Cardiac muscle cell (in vitro differentiated cells and primary cell): Measurements from ENCODE around the gene TTC28. TPM values are rescaled to one million over a fixed set of nuclear protein-coding genes. Genes with fewer than 3 reads are reported as not detected.

Source experiments
- DNase-seq, 2 donors: peaks; one replicate each; pipeline versions ENCODE4 v3.0.0 to v3.0.0-alpha.2; 2010 to 2017; ENCODE audit warnings: low read depth in 1 of 2, low spot score in 1 of 2
- H3K27ac ChIP-seq: fragments of 200-600 bp; sonication (generic); 2 replicates; pipeline ENCODE4 v1.5.1; 2016
- H3K27me3 ChIP-seq: fragments of 200-600 bp; sonication (generic); 2 replicates; pipeline ENCODE4 v1.6.0; 2016; ENCODE audit warnings: control low read depth
- H3K36me3 ChIP-seq: fragments of 200-600 bp; sonication (generic); 2 replicates; pipeline ENCODE4 v1.5.1; 2016; ENCODE audit warnings: control low read depth
- H3K4me1 ChIP-seq: fragments of 200-600 bp; sonication (generic); 2 replicates; pipeline ENCODE4 v1.8.1; 2017; ENCODE audit warnings: low read depth, mild to moderate bottlenecking, mixed run types
- H3K4me3 ChIP-seq: fragments of 200-600 bp; sonication (generic); 2 replicates; pipeline ENCODE4 v1.5.1; 2016; ENCODE audit warnings: mild to moderate bottlenecking
- H3K9me3 ChIP-seq: fragments of 200-600 bp; sonication (generic); 2 replicates; pipeline ENCODE4 v1.5.1; 2017; ENCODE audit warnings: low read depth, mild to moderate bottlenecking, control low read depth
- polyA plus RNA-seq: library from polyadenylated mRNA; unstranded; fragments of >200 nt; fragmentation: Nextera tagmentation; extraction: Ambion mirVana; gene quantifications from 2 replicates; pipeline ENCODE4 v1.2.1, GENCODE V29; 2016
- total RNA-seq: library from RNA; depleted of rRNA; stranded (reverse); fragments of >200 nt; gene quantifications from 2 replicates; pipeline ENCODE4 v1.2.3, GENCODE V29; 2016
- TF ChIP-seq, protein P1 (sequence below): IDR thresholded peaks from 2 replicates; pipeline ENCODE4 v1.5.1; 2012; ENCODE audit warnings: low read depth, mild to moderate bottlenecking, low read length

The TTC28 gene
- total and polyA plus RNA-seq, 2 experiments from 2014 or later = 27.3 to 109 TPM

DNA sequence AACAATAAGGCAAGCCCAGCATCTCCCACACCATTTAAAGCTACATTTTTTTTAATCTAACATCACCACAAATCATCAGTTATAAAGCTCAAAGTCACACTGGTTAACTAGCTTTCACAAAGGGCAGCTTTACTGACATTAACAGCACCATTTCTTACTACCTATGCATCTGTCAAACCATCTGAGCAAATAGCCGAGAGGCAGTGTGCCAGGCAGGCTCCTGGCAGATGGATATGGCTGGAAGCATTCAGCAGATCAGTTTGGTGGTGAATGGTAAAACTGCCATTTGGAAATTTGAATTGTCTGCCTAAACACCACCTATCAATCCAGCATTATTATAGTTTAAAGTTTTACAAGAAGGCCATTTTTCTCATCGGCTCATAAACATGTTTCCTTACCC, 131.2 kb downstream of the TTC28 start:
- H3K27ac ChIP-seq = no peak overlapping the region
- TF ChIP-seq, protein P1, sequence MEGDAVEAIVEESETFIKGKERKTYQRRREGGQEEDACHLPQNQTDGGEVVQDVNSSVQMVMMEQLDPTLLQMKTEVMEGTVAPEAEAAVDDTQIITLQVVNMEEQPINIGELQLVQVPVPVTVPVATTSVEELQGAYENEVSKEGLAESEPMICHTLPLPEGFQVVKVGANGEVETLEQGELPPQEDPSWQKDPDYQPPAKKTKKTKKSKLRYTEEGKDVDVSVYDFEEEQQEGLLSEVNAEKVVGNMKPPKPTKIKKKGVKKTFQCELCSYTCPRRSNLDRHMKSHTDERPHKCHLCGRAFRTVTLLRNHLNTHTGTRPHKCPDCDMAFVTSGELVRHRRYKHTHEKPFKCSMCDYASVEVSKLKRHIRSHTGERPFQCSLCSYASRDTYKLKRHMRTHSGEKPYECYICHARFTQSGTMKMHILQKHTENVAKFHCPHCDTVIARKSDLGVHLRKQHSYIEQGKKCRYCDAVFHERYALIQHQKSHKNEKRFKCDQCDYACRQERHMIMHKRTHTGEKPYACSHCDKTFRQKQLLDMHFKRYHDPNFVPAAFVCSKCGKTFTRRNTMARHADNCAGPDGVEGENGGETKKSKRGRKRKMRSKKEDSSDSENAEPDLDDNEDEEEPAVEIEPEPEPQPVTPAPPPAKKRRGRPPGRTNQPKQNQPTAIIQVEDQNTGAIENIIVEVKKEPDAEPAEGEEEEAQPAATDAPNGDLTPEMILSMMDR = no peak
- no peaks in the 10 kb centered on the region for H3K4me1 ChIP-seq
- no peaks in the 10 kb centered on the region for H3K9me3 ChIP-seq
- no peaks in the 10 kb centered on the region for H3K27me3 ChIP-seq
- DNase-seq = no peak
- no peak overlapping the region for H3K4me3 ChIP-seq
- H3K36me3 ChIP-seq = no peaks in the 10 kb centered on the region

DNA sequence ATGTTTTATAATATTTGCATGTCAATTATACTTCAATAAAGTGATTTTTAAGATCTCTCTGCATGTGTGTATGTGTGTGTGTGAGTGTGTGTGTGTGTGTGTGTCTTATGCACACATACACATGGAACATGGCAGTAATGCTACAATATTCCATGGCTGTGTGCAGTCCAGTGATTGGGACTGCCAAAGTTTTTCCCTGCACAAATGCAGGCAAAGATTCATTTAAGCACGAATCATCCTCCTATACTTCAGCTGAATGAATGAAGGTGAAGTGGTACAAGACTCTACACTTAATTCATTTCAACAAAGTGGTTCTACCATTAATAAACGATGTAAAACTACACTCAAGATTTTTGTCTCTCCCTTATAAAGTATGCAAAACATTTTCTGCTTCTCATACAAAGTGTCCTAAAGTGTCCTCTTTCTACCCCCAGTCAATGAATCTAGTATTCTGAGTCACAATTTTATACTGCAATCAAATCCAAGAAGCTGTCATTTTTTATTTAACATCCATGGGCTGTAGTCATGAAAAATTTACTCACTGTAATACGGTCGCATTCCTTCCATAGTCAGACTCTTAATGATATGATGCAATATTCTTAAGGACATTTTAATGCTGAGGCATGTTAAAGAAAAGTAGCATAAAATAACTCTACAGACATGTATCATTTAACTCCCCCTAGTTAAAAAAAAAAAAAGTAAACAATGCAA, 132.4 kb downstream of the TTC28 start:
- Histone ChIP-seq H3K4me1 (no peaks in the 10 kb centered on the region), H3K4me3 (no peak overlapping the region), H3K27ac (no peak overlapping the region), H3K9me3 (no peaks in the 10 kb centered on the region), H3K36me3 (no peaks in the 10 kb centered on the region), H3K27me3 (no peaks in the 10 kb centered on the region)
- TF ChIP-seq, protein P1 = no peak
- peak in 1 of 2 donors; percentile 77 for DNase-seq

DNA sequence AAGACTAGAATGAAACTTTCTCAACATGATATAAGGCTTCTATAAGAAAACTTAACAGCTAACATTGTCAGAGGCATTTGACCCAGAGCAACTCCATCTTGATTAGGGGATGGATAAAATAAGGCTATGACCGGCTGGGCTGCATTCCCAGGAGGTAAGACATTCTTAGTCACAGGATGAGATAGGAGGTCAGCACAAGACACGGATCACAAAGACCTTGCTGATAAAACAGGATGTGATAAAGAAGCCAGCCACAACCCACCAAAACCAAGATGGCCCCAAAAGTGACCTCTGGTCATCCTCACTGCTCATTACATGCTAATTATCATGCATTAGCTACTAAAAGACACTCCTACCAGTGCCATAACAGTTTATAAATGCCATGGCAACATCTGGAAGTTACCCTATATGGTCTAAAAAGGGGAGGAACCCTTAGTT, 135.2 kb downstream of the TTC28 start:
- no peaks in the 10 kb centered on the region for H3K9me3 ChIP-seq
- H3K4me3 ChIP-seq = no peak overlapping the region
- no peaks in the 10 kb centered on the region for H3K27me3 ChIP-seq
- H3K27ac ChIP-seq = no peak overlapping the region
- DNase-seq = peak in 1 of 2 donors; percentile 5
- H3K36me3 ChIP-seq = no peaks in the 10 kb centered on the region
- no peaks in the 10 kb centered on the region for H3K4me1 ChIP-seq
- TF ChIP-seq, protein P1 = no peak

DNA sequence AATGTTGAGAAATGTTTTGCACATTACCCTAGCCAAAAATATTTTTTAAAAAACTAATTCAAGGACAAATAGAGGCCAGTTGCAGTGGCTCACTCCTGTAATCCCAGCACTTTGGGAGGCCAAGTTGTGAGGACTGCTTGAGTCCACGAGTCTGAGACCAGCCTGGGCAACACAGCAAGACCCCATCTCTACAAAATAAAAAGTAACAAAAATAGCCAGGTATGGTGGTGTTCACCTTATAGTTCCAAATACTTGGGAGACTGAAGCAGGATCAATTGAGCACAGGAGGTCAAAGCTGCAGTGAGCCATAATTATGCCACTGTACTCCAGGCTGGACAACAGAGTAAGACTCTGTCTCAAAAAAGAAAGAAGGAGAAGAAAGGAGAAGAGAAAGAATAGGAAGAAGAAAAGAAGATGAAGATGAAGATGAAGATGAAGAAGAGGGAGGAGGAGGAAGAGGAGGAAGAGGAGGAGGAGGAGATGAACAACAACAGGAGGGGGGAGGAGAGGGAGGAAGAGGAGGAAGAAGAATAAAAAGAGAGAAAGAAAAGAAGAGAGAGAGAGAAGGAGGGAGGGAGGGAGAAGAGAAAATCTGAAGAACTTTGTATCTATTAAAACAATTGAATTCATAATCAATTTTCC, 136.5 kb downstream of the TTC28 start:
- H3K9me3 ChIP-seq = no peaks in the 10 kb centered on the region
- H3K36me3 ChIP-seq = no peaks in the 10 kb centered on the region
- no peaks in the 10 kb centered on the region for H3K27me3 ChIP-seq
- no peaks in the 10 kb centered on the region for H3K4me1 ChIP-seq
- no peak for DNase-seq
- H3K27ac ChIP-seq = no peak overlapping the region
- no peak overlapping the region for H3K4me3 ChIP-seq
- TF ChIP-seq, protein P1 = no peak

DNA sequence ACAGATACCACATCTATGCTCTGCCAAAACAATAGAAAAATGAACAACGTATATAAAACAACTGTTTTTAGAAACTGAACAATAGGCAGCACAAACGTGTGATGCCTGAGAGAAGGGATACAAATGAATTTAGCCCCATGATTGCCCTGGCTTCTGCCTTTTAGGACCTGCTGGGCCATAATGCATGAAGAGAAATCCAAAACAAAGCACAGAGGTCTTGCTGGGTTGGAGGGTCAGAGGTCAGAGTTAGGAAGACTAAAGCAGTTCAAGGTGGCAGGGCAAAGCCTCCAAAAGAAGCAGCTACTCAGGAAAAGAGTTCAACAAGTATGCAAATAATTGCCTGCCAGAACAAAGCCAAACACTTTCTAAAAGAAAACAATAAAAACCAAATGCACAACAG, 138.5 kb downstream of the TTC28 start:
- Histone ChIP-seq H3K27ac (no peak overlapping the region), H3K27me3 (no peaks in the 10 kb centered on the region), H3K4me1 (no peaks in the 10 kb centered on the region), H3K4me3 (no peak overlapping the region), H3K9me3 (no peaks in the 10 kb centered on the region), H3K36me3 (no peaks in the 10 kb centered on the region)
- DNase-seq = no peak
- TF ChIP-seq, protein P1 = no peak
